IPS-20b (cell line): Measurements from ENCODE around the gene MAPK14.

Source experiments
- H3K27ac ChIP-seq: one replicate; pipeline ENCODE4 v1.5.1; 2013; ENCODE audit warnings: low read length
- H3K27me3 ChIP-seq: 2 replicates; pipeline ENCODE4 v1.6.1; 2013; ENCODE audit warnings: mild to moderate bottlenecking, low read length, inconsistent platforms; ENCODE audit not compliant: insufficient read depth
- H3K36me3 ChIP-seq: 2 replicates; pipeline ENCODE4 v1.6.1; 2013; ENCODE audit warnings: low read depth, mild to moderate bottlenecking, inconsistent platforms, low read length, moderate library complexity; ENCODE audit not compliant: insufficient read depth
- H3K4me1 ChIP-seq: 2 replicates; pipeline ENCODE4 v1.6.1; 2013; ENCODE audit warnings: mild to moderate bottlenecking, control low read depth, inconsistent platforms, low read length, moderate library complexity; ENCODE audit not compliant: insufficient read depth
- H3K4me3 ChIP-seq: 2 replicates; pipeline ENCODE4 v1.5.1; 2013; ENCODE audit warnings: mild to moderate bottlenecking, low read length, inconsistent platforms
- H3K9ac ChIP-seq: 2 replicates; pipeline ENCODE4 v1.6.1; 2013; ENCODE audit warnings: low read depth, mild to moderate bottlenecking, inconsistent platforms, low read length, moderate library complexity
- H3K9me3 ChIP-seq: 2 replicates; pipeline ENCODE4 v1.6.1; 2013; ENCODE audit warnings: mild to moderate bottlenecking, low read depth, low read length, inconsistent platforms; ENCODE audit not compliant: insufficient read depth

MAPK14 gene

GRCh38 chr6:36056178-36056577, 28.6 kb downstream of the MAPK14 start:
- H3K36me3 ChIP-seq, result peaks cover 42% of the 10 kb centered on the region
- H3K4me3 ChIP-seq, result no peak overlapping the region
- no peak overlapping the region for H3K27ac ChIP-seq
- H3K9ac ChIP-seq, result no peak overlapping the region
- no peaks in the 10 kb centered on the region for H3K4me1 ChIP-seq
- H3K9me3 ChIP-seq, result no peaks in the 10 kb centered on the region
- H3K27me3 ChIP-seq, result no peaks in the 10 kb centered on the region

- no peaks in the 10 kb centered on the region for H3K27me3 ChIP-seq
- H3K27ac ChIP-seq, result no peak overlapping the region
- H3K9me3 ChIP-seq, result no peaks in the 10 kb centered on the region
- no peaks in the 10 kb centered on the region for H3K4me1 ChIP-seq
- H3K9ac ChIP-seq, result no peak overlapping the region
- H3K36me3 ChIP-seq, result peaks cover 22% of the 10 kb centered on the region
- no peak overlapping the region for H3K4me3 ChIP-seq
Observed at GRCh38 chr6:36061236-36061635, 33.6 kb downstream of the MAPK14 start.

GRCh38 chr6:36062247-36062646, 34.6 kb downstream of the MAPK14 start:
- no peak overlapping the region for H3K4me3 ChIP-seq
- H3K9me3 ChIP-seq, result no peaks in the 10 kb centered on the region
- no peaks in the 10 kb centered on the region for H3K27me3 ChIP-seq
- H3K4me1 ChIP-seq, result no peaks in the 10 kb centered on the region
- H3K27ac ChIP-seq, result no peak overlapping the region
- H3K36me3 ChIP-seq, result peaks cover 22% of the 10 kb centered on the region
- no peak overlapping the region for H3K9ac ChIP-seq

GRCh38 chr6:36063318-36064060, 35.9 kb downstream of the MAPK14 start:
- peaks cover 22% of the 10 kb centered on the region for H3K36me3 ChIP-seq

DNA sequence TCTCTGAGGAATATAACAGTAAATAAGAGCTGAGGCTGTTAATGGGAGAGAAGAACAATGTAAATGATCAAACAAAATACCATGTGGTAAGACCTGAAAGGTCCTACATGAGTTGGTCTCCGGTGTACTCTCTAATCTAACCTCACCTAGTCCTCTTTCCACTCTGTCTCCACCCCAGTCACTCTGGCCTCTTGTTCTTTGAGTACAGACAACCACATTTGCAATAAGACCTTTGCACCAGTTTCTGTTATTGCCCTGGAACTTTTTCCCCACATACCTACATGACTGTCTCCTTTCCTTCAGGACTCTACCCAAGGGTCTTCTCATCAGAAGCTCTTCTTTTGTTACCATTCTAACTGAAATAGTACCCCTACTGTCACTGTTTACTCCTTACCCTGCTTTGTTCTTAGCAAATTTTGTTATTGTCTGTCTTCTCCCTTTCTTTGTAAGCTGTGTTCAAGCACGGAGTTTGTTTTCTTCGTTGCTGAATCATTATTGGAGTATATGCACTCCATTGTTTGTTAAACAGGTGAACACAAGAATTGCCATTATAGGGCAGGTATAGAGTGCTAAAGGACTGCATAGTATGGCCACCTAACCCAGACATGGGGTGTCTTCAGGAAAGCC, 37.3 kb downstream of the MAPK14 start:
- Histone ChIP-seq H3K9ac (no peak overlapping the region), H3K4me1 (no peaks in the 10 kb centered on the region), H3K27me3 (no peaks in the 10 kb centered on the region), H3K36me3 (peaks cover 14% of the 10 kb centered on the region), H3K4me3 (no peak overlapping the region), H3K27ac (no peak overlapping the region), H3K9me3 (no peaks in the 10 kb centered on the region)

More at GRCh38 chr6:36063318-36064060, 35.9 kb downstream of the MAPK14 start:
- no peak overlapping the region for H3K27ac ChIP-seq
- no peaks in the 10 kb centered on the region for H3K9me3 ChIP-seq
- no peak overlapping the region for H3K9ac ChIP-seq
- H3K27me3 ChIP-seq, result no peaks in the 10 kb centered on the region
- no peaks in the 10 kb centered on the region for H3K4me1 ChIP-seq
- H3K4me3 ChIP-seq, result no peak overlapping the region

GRCh38 chr6:36065916-36066315, 38.3 kb downstream of the MAPK14 start:
- no peak overlapping the region for H3K27ac ChIP-seq

DNA sequence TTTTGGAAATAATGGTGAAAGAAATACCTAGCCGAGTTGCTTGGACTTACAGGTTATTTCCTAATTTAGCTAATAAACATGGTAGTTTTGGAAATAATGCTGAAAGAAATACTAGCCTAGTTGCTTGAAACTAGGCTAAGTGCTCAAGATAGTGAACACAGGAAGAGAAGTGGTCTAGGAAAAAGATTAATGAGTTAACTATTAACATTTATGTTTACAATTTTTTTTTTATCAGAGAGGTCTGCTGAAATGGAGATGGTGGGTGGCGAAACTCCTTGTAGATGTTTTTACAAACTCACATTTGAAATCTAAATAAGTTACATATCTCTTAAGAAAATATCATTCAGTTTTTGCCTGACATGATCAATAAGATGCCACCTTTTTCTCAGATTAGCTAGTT, 39.2 kb downstream of the MAPK14 start:
- Histone ChIP-seq H3K27me3 (no peaks in the 10 kb centered on the region), H3K27ac (no peak overlapping the region), H3K36me3 (no peaks in the 10 kb centered on the region), H3K9ac (no peak overlapping the region), H3K4me3 (no peak overlapping the region), H3K9me3 (no peaks in the 10 kb centered on the region), H3K4me1 (no peaks in the 10 kb centered on the region)

More at GRCh38 chr6:36065916-36066315, 38.3 kb downstream of the MAPK14 start:
- H3K9ac ChIP-seq, result no peak overlapping the region
- H3K4me1 ChIP-seq, result no peaks in the 10 kb centered on the region
- no peaks in the 10 kb centered on the region for H3K27me3 ChIP-seq
- H3K4me3 ChIP-seq, result no peak overlapping the region
- peaks cover 4% of the 10 kb centered on the region; the same call in 1 of the 2 replicates for H3K36me3 ChIP-seq
- H3K9me3 ChIP-seq, result no peaks in the 10 kb centered on the region

- Histone ChIP-seq H3K4me1 (no peaks in the 10 kb centered on the region), H3K9ac (no peak overlapping the region), H3K9me3 (no peaks in the 10 kb centered on the region)
Observed at GRCh38 chr6:36067374-36068011, 39.9 kb downstream of the MAPK14 start.

DNA sequence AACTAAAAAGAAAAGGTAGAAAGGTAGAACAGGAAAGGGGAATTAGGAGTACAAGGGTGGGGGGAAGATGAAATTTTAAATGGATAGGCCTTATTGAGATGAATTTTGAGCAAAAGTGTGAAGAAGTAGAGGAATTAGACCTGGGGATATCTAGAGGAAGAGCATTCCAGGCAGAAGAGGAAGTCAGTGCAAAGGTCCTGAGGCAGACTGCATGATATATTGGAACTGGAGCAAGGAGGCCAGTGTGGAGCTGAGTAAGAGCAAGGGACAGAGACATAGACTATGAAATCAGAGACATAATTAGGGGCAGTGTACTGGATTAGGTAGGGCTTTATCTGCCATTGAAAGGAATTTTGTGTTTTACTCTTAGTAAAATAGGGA, 40.4 kb downstream of the MAPK14 start:
- H3K4me1 ChIP-seq, result no peaks in the 10 kb centered on the region
- H3K4me3 ChIP-seq, result no peak overlapping the region
- H3K27me3 ChIP-seq, result no peaks in the 10 kb centered on the region
- H3K27ac ChIP-seq, result no peak overlapping the region
- H3K9ac ChIP-seq, result no peak overlapping the region
- 0 out of 2 replicates have a peak, but pooled peaks cover 2% of the 10 kb centered on the region for H3K36me3 ChIP-seq
- no peaks in the 10 kb centered on the region for H3K9me3 ChIP-seq

More at GRCh38 chr6:36067374-36068011, 39.9 kb downstream of the MAPK14 start:
- no peak overlapping the region for H3K27ac ChIP-seq
- no peak overlapping the region for H3K4me3 ChIP-seq
- H3K27me3 ChIP-seq, result no peaks in the 10 kb centered on the region
- H3K36me3 ChIP-seq, result no peaks in the 10 kb centered on the region

DNA sequence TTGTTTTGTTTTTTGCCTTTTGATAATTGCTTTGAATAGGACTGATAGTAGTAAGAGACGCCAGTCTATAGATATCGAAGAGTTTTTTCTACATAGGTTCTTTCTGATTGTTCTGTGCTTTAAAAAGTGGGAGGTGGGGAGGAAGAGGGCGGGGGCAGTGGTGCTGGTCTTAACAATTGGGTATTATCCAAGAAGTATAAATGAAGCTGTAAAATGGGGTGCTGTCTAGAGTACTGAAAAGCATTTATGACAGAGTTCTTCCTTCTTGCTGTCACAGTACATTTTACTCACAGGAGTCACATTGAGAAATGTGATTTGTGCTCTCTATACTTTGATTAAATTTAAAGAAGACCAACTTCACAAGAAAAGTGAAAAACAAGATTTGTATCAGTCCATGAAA, 41.0 kb downstream of the MAPK14 start:
- no peaks in the 10 kb centered on the region for H3K4me1 ChIP-seq
- no peaks in the 10 kb centered on the region for H3K27me3 ChIP-seq
- no peak overlapping the region for H3K27ac ChIP-seq
- peaks cover 5% of the 10 kb centered on the region; the same call in 1 of the 2 replicates for H3K36me3 ChIP-seq
- no peak overlapping the region for H3K4me3 ChIP-seq
- no peaks in the 10 kb centered on the region for H3K9me3 ChIP-seq
- H3K9ac ChIP-seq, result no peak overlapping the region

- Histone ChIP-seq H3K4me1 (no peaks in the 10 kb centered on the region), H3K4me3 (no peak overlapping the region), H3K27me3 (no peaks in the 10 kb centered on the region), H3K27ac (no peak overlapping the region), H3K9me3 (no peaks in the 10 kb centered on the region), H3K9ac (no peak overlapping the region), H3K36me3 (peaks cover 9% of the 10 kb centered on the region; the same call in 1 of the 2 replicates)
Observed at GRCh38 chr6:36069573-36069972, 42.0 kb downstream of the MAPK14 start.

GRCh38 chr6:36070252-36070651, 42.6 kb downstream of the MAPK14 start:
- Histone ChIP-seq H3K36me3 (peaks cover 9% of the 10 kb centered on the region; the same call in 1 of the 2 replicates), H3K27ac (no peak overlapping the region), H3K4me3 (no peak overlapping the region), H3K9ac (no peak overlapping the region), H3K27me3 (no peaks in the 10 kb centered on the region), H3K9me3 (no peaks in the 10 kb centered on the region), H3K4me1 (no peaks in the 10 kb centered on the region)
